Activated CD4-positive, alpha-beta T cell treated with anti-CD3 and anti-CD28 coated beads for 36 hours (primary cell): ENCODE data around the gene UNC13C. TPM values are rescaled to one million over a fixed set of nuclear protein-coding genes. Genes with fewer than 3 reads are reported as not detected.

Source experiments
- ATAC-seq: fragments of 200-7000 bp; cut with Tn5 transposase; one replicate; pipeline ENCODE4 v1.10.0; 2021; ENCODE audit warnings: mild to moderate bottlenecking, moderate library complexity
- CTCF ChIA-PET: fragments of 350-600 bp; sonication (Branson Sonifier 250); formaldehyde crosslinking; loops from one replicate; lab custom pipeline; 2021; ENCODE audit warnings: antibody characterized with exemption; lab: Charles Lee
- POLR2A ChIA-PET: fragments of 350-600 bp; sonication (Branson Sonifier 250); formaldehyde crosslinking; loops from one replicate; lab custom pipeline; 2021; ENCODE audit warnings: antibody characterized with exemption, inconsistent platforms; lab: Charles Lee
- DNase-seq: peaks from one replicate; pipeline ENCODE4 v3.0.0-alpha.2; 2020
- H3K27ac Mint-ChIP-seq: one replicate; pipeline ENCODE4 v1.8.0; 2021; ENCODE audit warnings: mixed read lengths
- H3K27me3 Mint-ChIP-seq: one replicate; pipeline ENCODE4 v1.8.0; 2021; ENCODE audit warnings: mixed read lengths
- H3K36me3 Mint-ChIP-seq: one replicate; pipeline ENCODE4 v1.8.0; 2021; ENCODE audit warnings: low read depth, mixed read lengths
- H3K4me1 Mint-ChIP-seq: one replicate; pipeline ENCODE4 v1.8.0; 2021; ENCODE audit warnings: mixed read lengths
- H3K4me3 Mint-ChIP-seq: one replicate; pipeline ENCODE4 v1.8.0; 2021; ENCODE audit warnings: mild to moderate bottlenecking, moderate library complexity, mixed read lengths
- H3K9me3 Mint-ChIP-seq: one replicate; pipeline ENCODE4 v1.8.0; 2021; ENCODE audit warnings: low read depth, mixed read lengths
- intact Hi-C, 2 experiments: fragments of 100-400 bp; cut with DNase I in 1 of 2; cut with micrococcal nuclease in 1 of 2; formaldehyde crosslinking; loops; one replicate each; pipeline versions ENCODE4 v1.14.2 to v1.15.1; 2022 to 2024; cut with DNase I, micrococcal nuclease
- total RNA-seq, 2 experiments: library from RNA; stranded (reverse); gene quantifications; one replicate each; pipeline ENCODE4 v1.2.3, GENCODE V29; 2021

Gene UNC13C
- total RNA-seq, 2 experiments from 2014 or later: not detected

- no peak for ATAC-seq
- ChIA-PET CTCF (no interaction called here), POLR2A (no interaction called here)
- Mint-ChIP-seq H3K27me3 (peaks cover 26% of the 10 kb centered on the region), H3K4me3 (no peak overlapping the region), H3K9me3 (no peaks in the 10 kb centered on the region), H3K4me1 (no peaks in the 10 kb centered on the region), H3K27ac (no peak overlapping the region), H3K36me3 (no peaks in the 10 kb centered on the region)
- DNase-seq: no peak
- intact Hi-C loops: no loop called here
Observed at GRCh38 chr15:53980021-53980420, 1.8 kb downstream of the UNC13C start.

DNA sequence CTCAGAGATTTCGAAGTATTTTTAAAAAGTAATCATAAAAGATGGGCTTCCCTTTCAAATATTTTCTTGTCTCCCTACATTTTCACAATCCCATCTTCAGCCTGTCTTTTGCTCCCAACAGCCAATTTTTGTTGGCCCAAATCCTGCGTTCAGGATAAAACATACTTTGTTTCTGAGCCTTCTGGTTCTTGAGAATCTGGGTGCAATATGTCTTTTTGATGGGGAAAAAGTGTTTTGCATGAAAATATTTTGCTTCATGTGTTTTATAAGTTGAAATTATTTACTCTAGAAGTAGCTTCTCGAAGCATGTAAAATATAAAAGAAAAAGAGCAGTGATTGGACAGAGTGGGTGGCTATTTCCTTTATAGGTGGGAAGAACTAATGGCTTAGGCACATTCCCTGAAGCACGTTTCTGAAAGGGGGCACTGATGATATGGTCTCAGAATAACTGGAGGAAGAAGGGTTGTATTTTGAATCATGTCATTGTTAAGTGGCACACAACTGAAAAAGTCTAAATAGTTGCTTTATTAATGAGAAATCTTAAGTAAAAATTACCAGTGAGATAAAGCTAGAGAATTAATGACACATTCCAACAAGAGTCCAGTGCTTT is 3.9 kb downstream of the UNC13C start:
- ATAC-seq (no peak), DNase-seq (no peak)
- ChIA-PET CTCF (no interaction called here), POLR2A (no interaction called here)
- no peak overlapping the region for H3K4me3 Mint-ChIP-seq
- no peaks in the 10 kb centered on the region for H3K9me3 Mint-ChIP-seq
- intact Hi-C loops: no loop called here
- H3K27me3 Mint-ChIP-seq: peaks cover 20% of the 10 kb centered on the region
- H3K36me3 Mint-ChIP-seq: no peaks in the 10 kb centered on the region
- H3K27ac Mint-ChIP-seq: no peak overlapping the region
- H3K4me1 Mint-ChIP-seq: no peaks in the 10 kb centered on the region

GRCh38 chr15:53982876-53983275 is 4.6 kb downstream of the UNC13C start:
- H3K36me3 Mint-ChIP-seq: no peaks in the 10 kb centered on the region
- H3K27ac Mint-ChIP-seq: no peak overlapping the region
- ATAC-seq (no peak), DNase-seq (no peak)
- no peaks in the 10 kb centered on the region for H3K4me1 Mint-ChIP-seq
- CTCF ChIA-PET: no interaction called here
- H3K27me3 Mint-ChIP-seq: peaks cover 18% of the 10 kb centered on the region
- H3K9me3 Mint-ChIP-seq: no peaks in the 10 kb centered on the region
- intact Hi-C loops: no loop called here
- H3K4me3 Mint-ChIP-seq: no peak overlapping the region
- POLR2A ChIA-PET: no interaction called here

GRCh38 chr15:53984221-53984620 is 6.0 kb downstream of the UNC13C start:
- H3K4me3 Mint-ChIP-seq: no peak overlapping the region
- no peaks in the 10 kb centered on the region for H3K4me1 Mint-ChIP-seq
- no peaks in the 10 kb centered on the region for H3K9me3 Mint-ChIP-seq
- CTCF ChIA-PET: no interaction called here
- POLR2A ChIA-PET: no interaction called here
- H3K27me3 Mint-ChIP-seq: peaks cover 10% of the 10 kb centered on the region
- intact Hi-C loops: no loop called here
- H3K36me3 Mint-ChIP-seq: no peaks in the 10 kb centered on the region
- no peak overlapping the region for H3K27ac Mint-ChIP-seq
- DNase-seq: no peak
- no peak for ATAC-seq

DNA sequence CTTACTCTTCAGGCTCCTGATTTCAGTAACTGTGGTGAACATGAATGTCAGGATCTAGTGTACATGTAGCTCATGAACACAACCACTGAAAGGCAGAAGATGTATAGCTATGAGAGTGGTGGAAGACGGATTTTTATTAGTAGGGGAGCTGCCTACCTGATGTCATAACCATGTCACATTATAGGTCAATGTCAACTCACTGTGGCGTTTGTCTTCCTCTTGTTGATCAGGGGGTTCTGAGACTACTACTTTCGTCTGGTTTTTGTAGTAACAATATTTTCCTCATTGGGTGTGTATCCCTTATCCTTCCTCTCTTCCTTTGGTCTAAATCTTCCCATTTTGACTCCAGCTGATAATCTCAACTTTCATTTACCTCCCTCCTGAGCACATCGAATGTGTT is 7.3 kb downstream of the UNC13C start:
- no peaks in the 10 kb centered on the region for H3K36me3 Mint-ChIP-seq
- no peaks in the 10 kb centered on the region for H3K9me3 Mint-ChIP-seq
- ChIA-PET POLR2A (no interaction called here), CTCF (no interaction called here)
- no peaks in the 10 kb centered on the region for H3K4me1 Mint-ChIP-seq
- H3K27me3 Mint-ChIP-seq: peaks cover 5% of the 10 kb centered on the region
- H3K4me3 Mint-ChIP-seq: no peak overlapping the region
- intact Hi-C loops: no loop called here
- H3K27ac Mint-ChIP-seq: no peak overlapping the region
- ATAC-seq (no peak), DNase-seq (no peak)

DNA sequence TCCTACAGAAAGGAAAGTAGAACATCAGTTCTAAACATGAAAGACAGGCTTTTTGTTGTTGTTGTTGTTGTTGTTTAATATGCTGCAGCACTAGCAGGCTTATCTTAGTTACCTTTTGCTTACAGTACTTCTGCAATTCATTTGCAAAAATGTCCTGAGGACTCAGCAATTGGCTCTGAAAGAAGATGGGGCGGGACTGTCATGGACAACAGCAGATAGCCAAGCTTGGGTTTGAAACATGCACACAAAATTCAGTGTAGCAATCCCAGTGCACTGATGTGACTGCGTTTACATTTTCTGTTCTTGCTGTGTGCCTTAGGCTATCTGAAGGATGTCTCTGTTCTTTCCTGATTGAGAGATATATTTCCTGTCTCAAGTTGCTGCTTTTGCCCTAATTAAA is 9.2 kb downstream of the UNC13C start:
- H3K27me3 Mint-ChIP-seq: peaks cover 2% of the 10 kb centered on the region
- no peak overlapping the region for H3K27ac Mint-ChIP-seq
- H3K9me3 Mint-ChIP-seq: no peaks in the 10 kb centered on the region
- no peak for DNase-seq
- ChIA-PET CTCF (no interaction called here), POLR2A (no interaction called here)
- no peaks in the 10 kb centered on the region for H3K36me3 Mint-ChIP-seq
- intact Hi-C loops: no loop called here
- H3K4me1 Mint-ChIP-seq: no peaks in the 10 kb centered on the region
- no peak overlapping the region for H3K4me3 Mint-ChIP-seq
- no peak for ATAC-seq

DNA sequence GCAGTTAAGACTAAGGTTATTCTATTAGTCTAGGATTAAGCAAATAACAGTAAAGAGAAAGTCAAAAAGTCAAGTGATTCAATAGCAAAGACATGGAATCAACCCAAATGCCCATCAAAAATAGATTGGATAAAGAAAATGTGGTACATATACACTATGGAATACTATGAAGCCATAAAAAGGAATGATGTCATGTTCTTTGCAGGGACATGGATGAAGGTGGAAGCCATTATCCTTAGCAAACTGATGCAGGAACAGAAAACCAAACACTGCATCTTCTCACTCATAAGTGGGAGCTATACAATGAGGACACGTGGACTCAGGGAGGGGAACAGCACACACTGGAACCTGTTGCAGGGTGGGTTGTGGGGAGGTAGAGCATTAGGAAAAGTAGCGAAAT is 29.0 kb downstream of the UNC13C start:
- Mint-ChIP-seq H3K27ac (no peak overlapping the region), H3K4me3 (no peak overlapping the region), H3K27me3 (no peaks in the 10 kb centered on the region), H3K4me1 (no peaks in the 10 kb centered on the region), H3K9me3 (no peaks in the 10 kb centered on the region), H3K36me3 (no peaks in the 10 kb centered on the region)
- CTCF ChIA-PET: no interaction called here
- POLR2A ChIA-PET: no interaction called here
- DNase-seq (no peak), ATAC-seq (no peak)
- intact Hi-C loops: no loop called here

DNA sequence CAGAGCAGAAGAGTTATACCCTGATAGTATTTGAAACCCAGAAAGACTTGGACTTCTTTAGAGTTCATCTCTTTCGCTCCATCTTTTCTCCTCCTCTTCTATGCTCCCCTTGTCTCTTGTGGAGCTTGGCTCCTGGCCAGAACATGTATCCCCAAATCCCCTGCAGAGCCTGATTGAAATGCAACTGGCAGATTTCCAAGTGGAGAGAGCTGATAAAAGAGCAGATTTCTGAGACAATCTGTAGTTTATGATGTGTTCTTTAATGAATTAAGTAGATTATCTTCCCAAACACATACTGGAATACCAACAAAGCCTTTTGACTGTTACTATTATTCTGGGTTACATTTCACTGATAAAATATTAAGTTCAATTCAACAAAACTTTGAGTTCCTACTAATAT is 33.4 kb downstream of the UNC13C start:
- Mint-ChIP-seq H3K9me3 (no peaks in the 10 kb centered on the region), H3K4me3 (no peak overlapping the region), H3K4me1 (no peaks in the 10 kb centered on the region), H3K36me3 (no peaks in the 10 kb centered on the region), H3K27ac (no peak overlapping the region), H3K27me3 (no peaks in the 10 kb centered on the region)
- ChIA-PET CTCF (no interaction called here), POLR2A (no interaction called here)
- intact Hi-C loops: no loop called here
- no peak for ATAC-seq
- DNase-seq: no peak

DNA sequence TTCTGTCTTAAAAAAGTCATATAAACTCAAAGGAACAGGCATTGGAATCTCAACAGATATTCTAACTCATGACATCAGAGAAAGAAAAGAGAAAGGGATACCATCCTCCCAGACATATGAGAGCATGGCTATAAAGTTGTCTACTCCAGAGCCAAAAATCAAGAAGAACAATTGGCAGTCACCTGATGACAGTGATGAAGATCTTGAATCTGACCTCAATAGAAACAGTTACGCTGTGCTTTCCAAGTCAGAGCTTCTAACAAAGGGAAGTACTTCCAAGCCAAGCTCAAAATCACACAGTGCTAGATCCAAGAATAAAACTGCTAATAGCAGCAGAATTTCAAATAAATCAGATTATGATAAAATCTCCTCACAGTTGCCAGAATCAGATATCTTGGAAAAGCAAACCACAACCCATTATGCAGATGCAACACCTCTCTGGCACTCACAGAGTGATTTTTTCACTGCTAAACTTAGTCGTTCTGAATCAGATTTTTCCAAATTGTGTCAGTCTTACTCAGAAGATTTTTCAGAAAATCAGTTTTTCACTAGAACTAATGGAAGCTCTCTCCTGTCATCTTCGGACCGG is 35.9 kb downstream of the UNC13C start:
- ChIA-PET CTCF (no interaction called here), POLR2A (interaction anchor here (0.6 kb wide), 1 partner anchor 836 kb away, joined by 5 read pairs; no protein-coding TSS in a partner anchor)
- no peaks in the 10 kb centered on the region for H3K27me3 Mint-ChIP-seq
- H3K27ac Mint-ChIP-seq: no peak overlapping the region
- no peak overlapping the region for H3K4me3 Mint-ChIP-seq
- no peaks in the 10 kb centered on the region for H3K9me3 Mint-ChIP-seq
- no peaks in the 10 kb centered on the region for H3K36me3 Mint-ChIP-seq
- no peak for ATAC-seq
- no peaks in the 10 kb centered on the region for H3K4me1 Mint-ChIP-seq
- DNase-seq: no peak
- intact Hi-C loops: no loop called here

- ChIA-PET POLR2A (no interaction called here), CTCF (no interaction called here)
- Mint-ChIP-seq H3K4me1 (no peaks in the 10 kb centered on the region), H3K9me3 (no peaks in the 10 kb centered on the region), H3K4me3 (no peak overlapping the region), H3K27ac (no peak overlapping the region), H3K27me3 (no peaks in the 10 kb centered on the region), H3K36me3 (no peaks in the 10 kb centered on the region)
- ATAC-seq: no peak
- no peak for DNase-seq
- intact Hi-C loops: no loop called here
Observed at GRCh38 chr15:54017251-54017650, 39.0 kb downstream of the UNC13C start.

DNA sequence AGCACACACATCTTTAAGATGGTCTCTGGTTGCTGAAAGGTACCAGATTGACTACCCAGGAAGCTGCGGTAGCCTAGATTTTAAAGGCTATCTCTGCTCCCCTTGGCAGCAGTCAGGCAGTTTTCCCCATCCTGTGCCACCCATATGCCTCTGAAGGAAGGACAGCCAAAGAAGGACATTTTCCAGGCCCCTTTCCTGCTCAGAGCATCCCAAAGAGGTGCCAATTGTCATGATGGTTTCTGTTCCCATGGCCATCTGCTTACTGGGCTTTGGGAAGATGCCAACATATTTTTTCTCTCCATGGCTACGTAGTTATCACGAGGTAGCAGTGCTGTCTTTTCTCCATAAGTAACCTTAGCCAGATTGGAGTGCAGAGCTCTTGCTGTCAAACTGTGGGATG is 39.7 kb downstream of the UNC13C start:
- DNase-seq (no peak), ATAC-seq (no peak)
- ChIA-PET POLR2A (no interaction called here), CTCF (no interaction called here)
- H3K4me3 Mint-ChIP-seq: no peak overlapping the region
- H3K4me1 Mint-ChIP-seq: no peaks in the 10 kb centered on the region
- intact Hi-C loops: no loop called here
- no peak overlapping the region for H3K27ac Mint-ChIP-seq
- H3K36me3 Mint-ChIP-seq: no peaks in the 10 kb centered on the region
- no peaks in the 10 kb centered on the region for H3K9me3 Mint-ChIP-seq
- H3K27me3 Mint-ChIP-seq: no peaks in the 10 kb centered on the region

DNA sequence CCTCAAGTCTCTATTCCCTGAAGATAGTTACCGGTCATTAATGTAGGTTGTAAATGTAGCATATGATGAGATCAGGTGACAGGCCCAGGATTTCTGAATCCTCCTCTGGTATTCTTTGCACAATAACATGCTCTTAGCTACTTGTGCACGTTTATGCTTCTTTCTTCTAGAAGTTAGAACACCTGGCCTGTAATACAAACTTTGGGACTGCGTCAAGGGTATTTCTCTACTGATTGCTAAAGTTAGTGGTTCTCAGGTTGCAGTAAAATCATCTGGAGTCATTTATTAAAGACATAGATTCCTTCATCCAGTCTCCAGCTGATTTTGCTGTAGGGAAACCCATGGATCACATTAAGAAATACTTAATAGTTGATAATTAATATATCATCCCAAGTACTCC is 48.0 kb downstream of the UNC13C start:
- CTCF ChIA-PET: interaction anchor here (1.0 kb wide), 1 partner anchor 24 kb away, joined by 6 read pairs; no protein-coding TSS in a partner anchor
- intact Hi-C loops: no loop called here
- no peak overlapping the region for H3K4me3 Mint-ChIP-seq
- H3K27ac Mint-ChIP-seq: no peak overlapping the region
- H3K36me3 Mint-ChIP-seq: no peaks in the 10 kb centered on the region
- DNase-seq (no peak), ATAC-seq (no peak)
- no peaks in the 10 kb centered on the region for H3K4me1 Mint-ChIP-seq
- POLR2A ChIA-PET: no interaction called here
- H3K9me3 Mint-ChIP-seq: no peaks in the 10 kb centered on the region
- H3K27me3 Mint-ChIP-seq: no peaks in the 10 kb centered on the region
